GM23248 (cell line): ENCODE data around the gene VGF. TPM values are rescaled to one million over a fixed set of nuclear protein-coding genes. Genes with fewer than 3 reads are reported as not detected.
"Not testable (repeated sequence)": the region's sequence is repeated elsewhere in the genome, so short reads cannot be mapped to it uniquely, and the experiment has no call there.

ENCODE experiments used
- DNase-seq: peaks from one replicate; pipeline ENCODE4 v3.0.0-alpha.2; 2015
- H2AFZ ChIP-seq: fragments of 200-600 bp; sonication (generic); 2 replicates; pipeline ENCODE4 v1.6.1; 2016; ENCODE audit warnings: antibody characterized with exemption
- H3F3A ChIP-seq: fragments of 200-600 bp; sonication (generic); 2 replicates; pipeline ENCODE4 v1.6.1; 2016; ENCODE audit warnings: mild to moderate bottlenecking, antibody characterized with exemption, mixed run types; ENCODE audit not compliant: insufficient read depth
- H3K27ac ChIP-seq: fragments of 200-600 bp; sonication (generic); 2 replicates; pipeline ENCODE4 v1.5.1; 2016; ENCODE audit warnings: mild to moderate bottlenecking
- H3K27me3 ChIP-seq: fragments of 200-600 bp; sonication (generic); replicated peaks from 2 replicates; pipeline ENCODE4 v1.6.1; 2016; ENCODE audit warnings: mild to moderate bottlenecking; ENCODE audit not compliant: insufficient read depth
- H3K36me3 ChIP-seq: fragments of 200-600 bp; sonication (generic); 2 replicates; pipeline ENCODE4 v1.6.1; 2016; ENCODE audit warnings: low read depth, mild to moderate bottlenecking
- H3K4me1 ChIP-seq: fragments of 200-600 bp; sonication (generic); 2 replicates; pipeline ENCODE4 v1.6.1; 2016; ENCODE audit warnings: mild to moderate bottlenecking; ENCODE audit not compliant: insufficient read depth
- H3K4me2 ChIP-seq: fragments of 200-600 bp; sonication (generic); one replicate; pipeline ENCODE4 v1.6.1; 2016; ENCODE audit warnings: mild to moderate bottlenecking; ENCODE audit not compliant: unreplicated experiment
- H3K4me3 ChIP-seq: fragments of 200-600 bp; sonication (generic); 2 replicates; pipeline ENCODE4 v1.5.1; 2016; ENCODE audit warnings: mild to moderate bottlenecking
- H3K79me2 ChIP-seq: fragments of 200-600 bp; sonication (generic); 2 replicates; pipeline ENCODE4 v1.6.1; 2016; ENCODE audit warnings: mild to moderate bottlenecking; ENCODE audit not compliant: insufficient read depth
- H3K9ac ChIP-seq: fragments of 200-600 bp; sonication (generic); 2 replicates; pipeline ENCODE4 v1.6.1; 2016; ENCODE audit warnings: mild to moderate bottlenecking
- H3K9me2 ChIP-seq: fragments of 200-600 bp; sonication (generic); 2 replicates; pipeline ENCODE4 v1.6.1; 2016; ENCODE audit warnings: mixed run types, mild to moderate bottlenecking, moderate library complexity; ENCODE audit not compliant: insufficient read depth
- H3K9me3 ChIP-seq: fragments of 200-600 bp; sonication (generic); one replicate; pipeline ENCODE4 v1.6.1; 2017; ENCODE audit warnings: low read depth
- H4K20me1 ChIP-seq: fragments of 200-600 bp; sonication (generic); 2 replicates; pipeline ENCODE4 v1.6.0; 2016; ENCODE audit not compliant: insufficient read depth
- EZH2 ChIP-seq: fragments of 200-600 bp; sonication (generic); IDR thresholded peaks from 2 replicates; pipeline ENCODE4 v1.6.1; 2018; ENCODE audit warnings: antibody characterized with exemption, mild to moderate bottlenecking; ENCODE audit not compliant: insufficient read depth, poor library complexity, severe bottlenecking
- EZH2phosphoT487 ChIP-seq: fragments of 200-600 bp; sonication (generic); IDR thresholded peaks from 2 replicates; pipeline ENCODE4 v1.6.1; 2018; ENCODE audit warnings: antibody characterized with exemption, moderate library complexity, mild to moderate bottlenecking, low read depth; ENCODE audit not compliant: insufficient read depth
- WGBS, 2 experiments: methylation state at CpG; one replicate each; pipeline ENCODE4 v1.1.6; 2015 to 2017; ENCODE audit warnings: low lambda C conversion rate in 2 of 2, low coverage in 1 of 2; ENCODE audit errors: missing lambda C conversion rate in 2 of 2; 5-methylcytosine and 5-hydroxymethylcytosine counted together
- in situ Hi-C: fragments of 300-500 bp; cut with MboI; formaldehyde crosslinking; loops from 2 replicates; pipeline ENCODE4 v1.15.0; 2020
- polyA plus RNA-seq: library from polyadenylated mRNA; unstranded; fragments of >200 nt; fragmentation: Nextera tagmentation; extraction: Ambion mirVana; gene quantifications from 2 replicates; pipeline ENCODE4 v1.2.1, GENCODE V29; 2016
- total RNA-seq: library from RNA; depleted of rRNA; stranded (reverse); fragments of >200 nt; shearing (Covaris generic); gene quantifications from 2 replicates; pipeline ENCODE4 v1.2.3, GENCODE V29; 2014

Gene VGF
- total and polyA plus RNA-seq, 2 experiments from 2014 or later: not detected

GRCh38 chr7:101208794-101209193, 43.4 kb upstream of the VGF start:
- WGBS, 2 experiments: 93 to 94% methylated on average over 14 of the region's 14 CpGs
- Histone ChIP-seq H3K36me3 (peaks cover 4% of the 10 kb centered on the region; the same call in 1 of the 2 replicates), H3K79me2 (peaks cover 2% of the 10 kb centered on the region), H3K27me3 (no peaks in the 10 kb centered on the region), H3K4me2 (no peak overlapping the region), H3K27ac (no peak overlapping the region), H3K9ac (no peak overlapping the region), H3K9me2 (no peaks in the 10 kb centered on the region), H2AFZ (no peak overlapping the region), H4K20me1 (no peaks in the 10 kb centered on the region), H3K9me3 (no peaks in the 10 kb centered on the region), H3K4me1 (no peaks in the 10 kb centered on the region), H3F3A (peaks cover 6% of the 10 kb centered on the region; the same call in 1 of the 2 replicates), H3K4me3 (no peak overlapping the region)
- TF ChIP-seq EZH2 (no peak), EZH2phosphoT487 (no peak)
- in situ Hi-C loops: no loop called here
- DNase-seq: no peak

- Histone ChIP-seq H3K36me3 (no peaks in the 10 kb centered on the region; the same call in 1 of the 2 replicates), H3K4me1 (no peaks in the 10 kb centered on the region), H3K4me2 (no peak overlapping the region), H3K4me3 (no peak overlapping the region), H3K9me2 (no peaks in the 10 kb centered on the region), H3K9ac (no peak overlapping the region), H3K27me3 (peaks cover 3% of the 10 kb centered on the region; the same call in 1 of the 2 replicates), H3K79me2 (no peaks in the 10 kb centered on the region), H4K20me1 (no peaks in the 10 kb centered on the region), H3K9me3 (no peaks in the 10 kb centered on the region), H2AFZ (no peak overlapping the region), H3F3A (peaks cover 6% of the 10 kb centered on the region; the same call in 1 of the 2 replicates), H3K27ac (no peak overlapping the region)
- WGBS, 2 experiments: 95 to 98% methylated on average over 15 to 16 of the region's 17 CpGs
- in situ Hi-C loops: no loop called here
- TF ChIP-seq EZH2 (no peak), EZH2phosphoT487 (no peak)
- no peak for DNase-seq
Measured at GRCh38 chr7:101207459-101207858, 42.1 kb upstream of the VGF start.

DNA sequence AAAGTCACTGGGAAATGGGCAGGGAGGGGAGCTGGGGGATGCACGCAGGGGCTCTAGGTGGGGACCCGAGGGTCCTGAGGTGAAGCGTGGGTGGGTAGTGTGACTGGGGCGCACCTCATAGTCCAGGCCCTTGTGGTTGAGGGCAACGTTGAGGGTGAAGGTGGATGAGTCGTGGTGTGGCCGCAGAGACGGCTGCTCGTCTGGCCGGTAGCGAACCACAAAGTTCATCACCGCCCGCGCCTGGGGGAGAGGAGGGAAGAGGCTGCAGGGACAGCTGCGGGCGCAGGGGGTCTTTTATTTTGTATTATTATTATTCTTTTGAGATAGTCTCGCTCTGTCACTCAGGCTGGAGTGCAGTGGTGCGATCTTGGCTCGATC, 41.3 kb upstream of the VGF start:
- no peaks in the 10 kb centered on the region for H3K9me3 ChIP-seq
- H3K79me2 ChIP-seq: no peaks in the 10 kb centered on the region
- H3K4me2 ChIP-seq: no peak overlapping the region
- H3K4me3 ChIP-seq: no peak overlapping the region
- in situ Hi-C loops: no loop called here
- H3K27ac ChIP-seq: no peak overlapping the region
- no peaks in the 10 kb centered on the region for H3K4me1 ChIP-seq
- H4K20me1 ChIP-seq: no peaks in the 10 kb centered on the region
- DNase-seq: no peak
- 80 to 83% methylated on average over 17 to 19 of the region's 19 CpGs for WGBS, 2 experiments
- no peaks in the 10 kb centered on the region for H3K9me2 ChIP-seq
- H3K27me3 ChIP-seq: peaks cover 12% of the 10 kb centered on the region; the same call in 1 of the 2 replicates
- H3K9ac ChIP-seq: no peak overlapping the region
- H3F3A ChIP-seq: peaks cover 6% of the 10 kb centered on the region; the same call in 1 of the 2 replicates
- H2AFZ ChIP-seq: no peak overlapping the region
- H3K36me3 ChIP-seq: no peaks in the 10 kb centered on the region; the same call in 1 of the 2 replicates
- TF ChIP-seq EZH2phosphoT487 (no peak), EZH2 (no peak)

DNA sequence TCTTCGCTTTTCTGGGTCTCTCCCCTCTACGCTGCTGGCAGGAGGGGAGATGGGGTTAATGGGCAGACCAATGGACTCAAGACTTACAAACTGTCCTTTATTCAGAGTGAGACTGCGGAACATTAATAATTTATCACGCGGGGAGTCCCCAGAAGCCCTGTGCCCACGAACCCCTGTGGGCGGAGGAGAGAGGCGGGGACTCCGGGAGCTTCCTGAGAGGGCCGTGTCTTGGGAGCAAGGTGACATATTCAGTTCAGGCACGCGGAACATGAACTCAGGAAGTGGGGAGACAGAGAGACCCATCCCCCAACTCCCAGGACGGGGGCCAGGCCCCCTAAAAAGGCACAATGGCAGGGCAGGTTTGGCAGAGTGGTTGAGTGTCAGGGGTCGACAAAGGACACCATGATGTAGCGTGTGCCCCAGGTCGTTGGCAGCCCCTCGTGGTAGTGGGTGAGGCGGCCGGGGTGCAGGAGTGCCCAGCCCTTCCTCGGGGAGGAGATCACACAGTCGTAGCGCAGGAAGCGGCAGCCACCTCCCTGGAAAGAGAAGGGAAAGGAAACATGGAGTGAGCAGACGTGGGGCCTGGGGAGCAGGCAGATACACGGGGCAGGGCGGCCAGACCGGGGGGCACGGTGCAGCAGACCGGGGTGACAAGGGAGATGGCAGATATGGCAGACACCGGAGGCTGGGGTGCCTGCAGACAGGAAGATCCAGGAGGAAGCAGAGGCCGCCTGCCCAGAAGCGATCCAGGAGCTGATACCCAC, 40.7 kb upstream of the VGF start:
- peaks cover 6% of the 10 kb centered on the region; the same call in 1 of the 2 replicates for H3F3A ChIP-seq
- TF ChIP-seq EZH2 (no peak), EZH2phosphoT487 (no peak)
- in situ Hi-C loops: no loop called here
- no peaks in the 10 kb centered on the region for H3K9me2 ChIP-seq
- no peak overlapping the region for H2AFZ ChIP-seq
- no peaks in the 10 kb centered on the region for H3K4me1 ChIP-seq
- no peak for DNase-seq
- H3K4me3 ChIP-seq: no peak overlapping the region
- H4K20me1 ChIP-seq: no peaks in the 10 kb centered on the region
- 87 to 88% methylated on average over 28 to 32 of the region's 32 CpGs for WGBS, 2 experiments
- no peaks in the 10 kb centered on the region; the same call in 1 of the 2 replicates for H3K36me3 ChIP-seq
- peaks cover 17% of the 10 kb centered on the region; the same call in 1 of the 2 replicates for H3K27me3 ChIP-seq
- H3K27ac ChIP-seq: no peak overlapping the region
- no peak overlapping the region for H3K9ac ChIP-seq
- no peaks in the 10 kb centered on the region for H3K79me2 ChIP-seq
- no peaks in the 10 kb centered on the region for H3K9me3 ChIP-seq
- H3K4me2 ChIP-seq: no peak overlapping the region

GRCh38 chr7:101203740-101204738, 38.7 kb upstream of the VGF start:
- H3K4me3 ChIP-seq, H3K27ac ChIP-seq, H3K4me1 ChIP-seq, in situ Hi-C loops, H3K4me2 ChIP-seq, H3K79me2 ChIP-seq, H4K20me1 ChIP-seq, H3K9ac ChIP-seq, H3K36me3 ChIP-seq, H3K9me3 ChIP-seq, H3K9me2 ChIP-seq, H3F3A ChIP-seq: not testable (repeated sequence)
- WGBS, 2 experiments: 53 to 55% methylated on average over 22 of the region's 22 CpGs
- H2AFZ ChIP-seq: peak overlapping the region; percentile 18
- DNase-seq: peak; percentile 62
- H3K27me3 ChIP-seq: peaks cover 26% of the 10 kb centered on the region; the same call in 1 of the 2 replicates
